GM21619 (cell line): ENCODE results near the gene DENND1A.

Experiments used
- ATAC-seq: cut with Tn5 transposase; IDR thresholded peaks from one replicate; pipeline ENCODE4 v1.9.1; 2021; ENCODE audit not compliant: unreplicated experiment

The DENND1A gene

GRCh38 chr9:123631862-123632261 lies 298.1 kb downstream of the DENND1A start:
- ATAC-seq: no peak

- no peak for ATAC-seq
Measured at GRCh38 chr9:123630233-123630632, 299.7 kb downstream of the DENND1A start.

GRCh38 chr9:123629531-123629930 lies 300.4 kb downstream of the DENND1A start:
- ATAC-seq: no peak

GRCh38 chr9:123622711-123623241 lies 307.1 kb downstream of the DENND1A start:
- no peak for ATAC-seq

GRCh38 chr9:123620239-123620638 lies 309.7 kb downstream of the DENND1A start:
- ATAC-seq: no peak

- no peak for ATAC-seq
Measured at GRCh38 chr9:123617952-123618678, 311.8 kb downstream of the DENND1A start.

- ATAC-seq: no peak
Measured at GRCh38 chr9:123617286-123617685, 312.6 kb downstream of the DENND1A start.

GRCh38 chr9:123616707-123617106 lies 313.2 kb downstream of the DENND1A start:
- ATAC-seq: no peak

- ATAC-seq: no peak
Measured at GRCh38 chr9:123615381-123615780, 314.5 kb downstream of the DENND1A start.

GRCh38 chr9:123614306-123615263 lies 315.3 kb downstream of the DENND1A start:
- no peak for ATAC-seq

GRCh38 chr9:123611226-123611625 lies 318.7 kb downstream of the DENND1A start:
- no peak for ATAC-seq

GRCh38 chr9:123609844-123610243 lies 320.1 kb downstream of the DENND1A start:
- ATAC-seq: no peak

GRCh38 chr9:123608104-123608503 lies 321.8 kb downstream of the DENND1A start:
- ATAC-seq: peak; percentile 97

- no peak for ATAC-seq
Measured at GRCh38 chr9:123607479-123607878, 322.4 kb downstream of the DENND1A start.

- no peak for ATAC-seq
Measured at GRCh38 chr9:123606141-123606540, 323.8 kb downstream of the DENND1A start.

GRCh38 chr9:123605286-123605685 lies 324.6 kb downstream of the DENND1A start:
- no peak for ATAC-seq

- ATAC-seq: no peak
Measured at GRCh38 chr9:123604861-123605260, 325.1 kb downstream of the DENND1A start.

GRCh38 chr9:123601828-123602227 lies 328.1 kb downstream of the DENND1A start:
- ATAC-seq: no peak

- ATAC-seq: no peak
Measured at GRCh38 chr9:123599781-123600180, 330.1 kb downstream of the DENND1A start.

- ATAC-seq: no peak
Measured at GRCh38 chr9:123597876-123598556, 331.9 kb downstream of the DENND1A start.

- ATAC-seq: no peak
Measured at GRCh38 chr9:123597048-123597447, 332.9 kb downstream of the DENND1A start.
